AG04449 (cell line): ENCODE data around the gene SLC9A9.
A peak's percentile ranks its signal among the peaks of the same experiment; 100 is the strongest.

Experiments used
- CTCF ChIA-PET: fragments of 350-600 bp; formaldehyde crosslinking; extraction: SDS; loops from one replicate; lab custom pipeline; 2021; ENCODE audit warnings: antibody characterized with exemption; lab: Yijun Ruan, JAX
- POLR2A ChIA-PET: fragments of 400-600, 350-600 bp; formaldehyde crosslinking; extraction: SDS; loops from one replicate; lab custom pipeline; 2020; ENCODE audit warnings: antibody characterized with exemption, inconsistent platforms; lab: Yijun Ruan, JAX
- DNase-seq: peaks from one replicate; pipeline ENCODE4 v3.0.0-alpha.2; 2010; ENCODE audit warnings: low read depth, low spot score
- H3K4me3 ChIP-seq: 2 replicates; pipeline ENCODE4 v1.5.1; 2011; ENCODE audit warnings: low read depth, mild to moderate bottlenecking, control low read depth, low read length
- CTCF ChIP-seq: IDR thresholded peaks from one replicate; pipeline ENCODE4 v1.5.1; 2011; ENCODE audit warnings: mild to moderate bottlenecking, moderate library complexity, low read length, control low read depth, inconsistent platforms; ENCODE audit not compliant: insufficient read depth; ENCODE audit errors: missing control alignments

Gene SLC9A9

GRCh38 chr3:143847787-143848631, at the start of gene SLC9A9:
Gene SLC9A9, minus strand, starts transcription at chr3:143848468. Its CDS starts 146 bp downstream, at chr3:143848322.
- peak within 1 kb of the TSS; percentile 64 for H3K4me3 ChIP-seq
- peak; percentile 17 for DNase-seq
- POLR2A ChIA-PET = no interaction called here
- CTCF ChIA-PET = no interaction called here
- TF ChIP-seq CTCF = no peak

GRCh38 chr3:143897576-143898295, 49.5 kb upstream of the SLC9A9 start:
- no peak overlapping the region for H3K4me3 ChIP-seq
- ChIA-PET CTCF (interaction anchor here (0.9 kb wide), 1 partner anchor 15 kb away, joined by 3 read pairs; no protein-coding TSS in a partner anchor), POLR2A (no interaction called here)
- DNase-seq = no peak
- TF ChIP-seq CTCF = no peak

GRCh38 chr3:143896486-143896885, 48.2 kb upstream of the SLC9A9 start:
- no peak for TF ChIP-seq CTCF
- ChIA-PET POLR2A (no interaction called here), CTCF (interaction anchor here (0.8 to 4.2 kb wide), 4 partner anchors 9 to 56 kb away, joined by 3 to 34 read pairs (median 10); no protein-coding TSS in a partner anchor)
- no peak for DNase-seq
- no peak overlapping the region for H3K4me3 ChIP-seq

GRCh38 chr3:143895805-143896204, 47.5 kb upstream of the SLC9A9 start:
- ChIA-PET POLR2A (no interaction called here), CTCF (interaction anchor here (0.7 to 4.2 kb wide), 5 partner anchors 8 to 1871 kb away, joined by 3 to 34 read pairs (median 4); no protein-coding TSS in a partner anchor)
- DNase-seq = no peak
- H3K4me3 ChIP-seq = no peak overlapping the region
- no peak for TF ChIP-seq CTCF

GRCh38 chr3:143888846-143889245, 40.6 kb upstream of the SLC9A9 start:
- no peak for TF ChIP-seq CTCF
- no peak for DNase-seq
- POLR2A ChIA-PET = no interaction called here
- CTCF ChIA-PET = interaction anchor here (1.0 kb wide), 1 partner anchor 882 kb away, joined by 3 read pairs; no protein-coding TSS in a partner anchor
- H3K4me3 ChIP-seq = no peak overlapping the region

- POLR2A ChIA-PET = no interaction called here
- no peak overlapping the region for H3K4me3 ChIP-seq
- no peak for TF ChIP-seq CTCF
- no peak for DNase-seq
- CTCF ChIA-PET = interaction anchor here (0.8 to 1.0 kb wide), 2 partner anchors 8 to 882 kb away, joined by 3 read pairs; no protein-coding TSS in a partner anchor
Measured at GRCh38 chr3:143888166-143888565, 39.9 kb upstream of the SLC9A9 start.
